T follicular helper cell (primary cell): ENCODE results near the gene CAMKK2.
"Not testable (repeated sequence)": the region's sequence is repeated elsewhere in the genome, so short reads cannot be mapped to it uniquely, and the experiment has no call there.

Source experiments
- DNase-seq: peaks from one replicate; pipeline ENCODE4 v3.0.0-alpha.2; 2020; ENCODE audit warnings: low read depth

The CAMKK2 gene

DNA sequence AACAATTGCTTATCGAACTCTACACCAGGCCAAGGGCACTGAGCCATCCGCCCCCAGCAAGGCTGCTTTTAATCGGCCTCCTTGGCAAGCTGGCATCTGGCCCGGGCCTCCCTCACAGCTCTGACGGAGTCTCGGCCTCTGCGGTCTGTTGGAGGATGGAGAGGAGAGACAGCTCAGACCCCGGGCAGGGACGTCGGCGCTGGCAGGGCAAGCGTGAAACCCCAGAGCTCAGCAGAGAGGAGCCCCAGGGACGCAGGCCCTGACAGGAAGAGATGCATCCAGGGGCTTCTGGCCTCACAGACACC, 17.5 kb downstream of the CAMKK2 start:
- DNase-seq = no peak

DNA sequence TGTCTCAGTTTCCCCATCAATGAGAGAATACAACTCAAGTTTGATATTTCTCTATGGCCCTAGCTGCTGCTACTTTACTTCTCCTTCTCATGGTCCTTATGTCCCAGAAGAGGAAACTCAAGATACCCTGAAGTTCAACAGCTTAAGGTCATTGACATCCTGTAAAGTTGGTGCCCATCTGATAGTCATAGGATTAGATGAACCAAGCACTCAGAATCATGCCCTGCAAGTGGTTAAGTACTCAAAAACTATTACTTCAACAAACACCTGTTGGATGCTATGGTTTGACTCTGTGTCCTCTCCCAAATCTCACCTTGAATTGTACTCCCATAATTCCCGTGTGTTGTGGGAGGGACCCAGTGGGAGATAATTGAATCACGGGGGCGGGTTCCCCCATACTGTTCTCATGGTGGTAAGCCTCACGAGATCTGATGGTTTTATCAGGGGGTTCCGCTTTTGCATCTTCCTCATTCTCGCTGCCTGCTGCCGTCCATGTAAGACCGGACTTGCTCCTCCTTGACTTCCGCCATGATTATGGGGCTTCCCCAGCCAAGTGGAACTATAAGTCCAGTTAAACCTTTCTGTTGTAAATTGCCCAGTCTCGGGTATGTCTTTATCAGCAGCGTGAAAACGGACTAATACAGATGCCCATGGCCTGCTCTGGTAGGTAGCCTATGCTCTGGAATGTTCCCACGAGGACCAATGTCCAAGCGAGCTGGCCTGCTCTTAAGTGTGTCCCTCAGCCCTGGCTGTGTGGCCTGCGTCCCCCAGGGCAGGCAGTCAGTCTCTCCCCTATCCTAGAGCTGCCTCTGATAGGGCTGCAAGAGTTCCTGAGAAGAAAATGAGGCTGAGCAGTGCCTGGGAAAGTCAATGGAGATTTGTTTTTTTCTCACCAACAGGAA, 18.1 kb downstream of the CAMKK2 start:
- no peak for DNase-seq

DNA sequence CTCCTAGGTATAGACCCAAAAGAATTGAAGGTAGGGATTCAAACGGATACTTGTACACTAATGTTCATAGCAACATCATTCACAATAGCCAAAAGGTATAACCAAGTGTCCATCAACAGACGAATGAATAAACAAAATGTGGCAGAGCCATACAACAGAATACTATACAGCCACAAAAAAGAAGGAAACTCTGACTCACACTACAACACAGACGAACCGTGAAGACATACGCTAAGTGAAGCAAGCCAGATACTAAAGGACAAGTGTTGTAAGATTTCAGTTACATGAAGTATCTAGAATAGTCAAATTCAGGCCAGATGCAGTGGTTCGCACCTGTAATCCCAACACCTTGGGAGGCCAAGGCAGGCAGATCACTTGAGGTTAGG, 19.1 kb downstream of the CAMKK2 start:
- DNase-seq = no peak

DNA sequence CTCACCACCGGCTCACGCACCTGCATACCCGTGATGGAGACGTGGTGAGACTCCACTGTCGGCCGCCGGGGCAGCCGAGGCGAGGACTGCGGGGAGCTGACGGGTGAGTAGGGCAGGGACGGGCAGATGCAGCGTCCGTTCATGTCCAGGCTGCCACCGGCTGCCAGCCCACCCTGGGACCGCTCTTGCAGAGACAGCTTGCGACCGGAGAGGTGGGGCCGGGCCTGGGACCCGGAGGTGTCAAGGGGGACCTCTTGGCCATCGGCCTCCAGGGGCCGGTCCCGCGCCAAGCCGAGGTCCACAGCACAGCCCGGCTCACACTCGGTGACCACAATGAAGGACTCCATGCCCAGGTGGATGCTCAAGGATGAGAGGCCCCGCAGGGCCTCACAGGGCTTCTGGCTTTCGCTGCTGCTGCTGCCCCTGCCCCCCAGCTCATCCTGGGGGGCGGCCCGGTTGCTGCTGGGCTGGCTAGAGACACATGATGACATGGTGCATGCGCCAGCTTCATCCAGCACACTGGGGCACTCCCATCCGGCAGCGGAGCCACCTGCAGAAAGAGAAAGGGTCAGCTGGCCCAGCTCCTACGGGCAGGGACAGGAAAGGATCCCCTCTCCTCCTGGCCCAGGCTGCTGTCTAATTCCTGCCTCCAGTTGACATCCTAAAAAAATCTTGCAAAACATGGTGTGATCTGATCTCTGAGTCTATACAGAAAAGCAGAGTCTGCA, 22.3 kb downstream of the CAMKK2 start:
- no peak for DNase-seq

DNA sequence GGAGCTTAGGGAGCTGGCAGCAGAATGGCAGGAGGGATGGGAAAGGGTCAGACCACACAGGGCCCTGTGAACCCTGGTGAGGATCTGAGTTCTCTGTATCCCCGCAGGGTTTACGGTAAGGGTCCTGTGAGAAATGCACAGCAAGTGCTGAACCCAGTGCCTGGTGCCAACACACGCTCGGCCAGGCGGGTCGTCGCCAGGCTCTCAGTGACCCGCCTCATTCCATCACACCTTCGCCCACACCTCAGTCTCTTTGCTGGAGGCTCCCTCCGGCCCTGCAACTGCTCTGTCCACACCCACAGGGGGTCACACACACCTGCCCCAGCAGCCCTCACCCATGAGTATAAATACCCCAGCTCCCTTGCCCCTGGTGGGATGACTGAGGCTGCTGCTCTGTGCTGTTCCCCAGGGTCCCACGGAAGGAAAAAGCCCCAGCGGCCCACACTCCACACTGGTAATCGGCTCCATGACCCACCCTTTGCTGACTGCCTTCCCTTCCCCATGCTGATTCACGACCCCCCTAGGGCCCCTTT, 23.1 kb downstream of the CAMKK2 start:
- no peak for DNase-seq

DNA sequence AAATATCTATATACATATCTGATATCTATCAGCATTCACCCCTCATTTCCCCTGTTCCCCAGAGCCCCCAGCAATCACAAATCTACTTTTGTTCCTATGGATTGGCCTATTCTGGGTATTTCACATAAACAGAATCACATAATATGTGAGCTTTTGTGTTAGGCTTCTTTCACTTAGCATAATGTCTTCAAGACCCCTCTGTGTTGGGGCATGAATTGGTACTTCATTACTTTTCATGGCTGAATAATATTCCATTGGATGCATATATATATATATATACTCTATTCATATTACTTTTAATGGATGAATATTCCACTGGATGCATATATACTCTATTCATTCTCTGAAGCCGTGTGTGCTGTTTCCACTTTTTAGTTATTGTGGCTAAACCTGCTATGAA, 28.7 kb downstream of the CAMKK2 start:
- DNase-seq = no peak

DNA sequence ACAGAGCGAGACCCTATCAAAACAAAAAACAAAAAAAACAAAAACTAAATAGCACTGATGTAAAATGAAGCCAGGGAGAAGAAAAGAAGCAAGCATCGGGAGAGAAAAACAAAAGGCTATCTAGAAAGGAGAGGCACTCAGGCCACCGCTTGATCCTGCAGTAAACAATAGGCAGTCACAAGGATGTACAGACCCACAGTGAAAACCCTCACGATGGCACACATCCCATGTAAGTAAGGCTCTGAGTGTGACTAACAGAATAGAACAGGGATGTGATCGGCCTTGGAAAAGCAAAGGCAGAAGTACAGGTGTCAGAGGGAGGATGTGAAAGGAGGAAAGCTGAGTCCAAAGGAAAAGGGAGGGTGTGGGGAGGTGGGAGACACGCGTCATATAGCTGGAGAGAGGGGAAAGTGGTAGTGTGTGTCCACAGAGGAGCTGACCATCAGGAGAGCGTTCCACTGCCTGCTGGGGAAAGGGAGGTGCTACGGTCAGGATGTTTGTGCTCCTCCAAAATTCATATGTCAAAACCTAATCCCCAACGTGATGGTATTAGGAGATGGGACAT, 31.5 kb downstream of the CAMKK2 start:
- no peak for DNase-seq

DNA sequence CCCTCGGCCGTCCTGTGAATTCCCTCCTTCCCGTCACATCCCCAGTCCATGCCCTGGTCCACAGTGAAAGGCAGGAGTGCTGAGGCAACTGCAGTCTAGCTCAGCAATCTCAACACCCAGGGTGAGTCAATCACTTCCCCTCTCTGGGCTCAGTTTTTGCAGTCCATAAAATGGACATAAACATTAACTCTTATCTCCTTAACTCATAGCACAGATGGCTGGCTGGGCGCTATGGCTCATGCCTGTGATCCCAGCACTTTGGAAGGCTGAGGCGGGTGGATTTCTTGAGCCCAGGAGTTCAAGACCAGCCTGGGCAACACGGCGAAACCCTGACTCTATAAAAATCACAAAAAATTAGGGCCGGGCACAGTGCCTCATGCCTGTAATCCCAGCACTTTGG, 32.4 kb downstream of the CAMKK2 start:
- DNase-seq = no peak

DNA sequence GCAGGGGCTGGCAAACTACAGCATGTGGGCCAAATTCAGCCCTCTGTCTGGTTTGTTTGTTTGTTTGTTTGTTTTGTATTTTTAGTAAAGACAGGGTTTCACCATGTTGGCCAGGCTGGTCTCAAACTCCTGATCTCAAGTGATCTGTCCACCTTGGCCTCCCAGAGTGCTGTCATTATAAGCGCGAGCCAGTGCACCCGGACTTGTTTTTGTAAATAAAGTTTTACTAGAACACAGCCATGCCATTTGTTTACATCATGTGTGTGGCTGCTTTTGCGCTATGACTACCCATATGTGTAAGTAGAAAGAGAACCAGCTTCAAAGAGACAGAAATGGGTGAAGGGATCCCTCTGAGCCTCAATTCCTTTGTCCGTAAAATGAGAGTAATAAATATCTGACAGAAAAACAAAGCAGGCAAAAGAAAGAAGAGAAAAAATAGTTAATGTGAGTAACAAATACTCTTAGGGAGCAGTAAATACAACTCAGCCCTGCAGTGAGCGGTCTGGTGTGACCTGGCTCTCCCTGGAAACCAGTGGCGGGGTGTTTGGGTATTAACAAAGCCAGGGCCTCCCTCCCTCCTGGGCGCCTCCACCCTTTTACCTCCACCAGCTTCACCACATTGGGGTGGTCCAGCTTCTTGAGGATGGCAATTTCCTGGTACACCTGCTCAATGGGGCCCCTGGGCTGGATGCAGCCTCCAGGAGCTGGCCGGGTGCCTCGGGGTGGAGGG, 33.1 kb downstream of the CAMKK2 start:
- DNase-seq = no peak

DNA sequence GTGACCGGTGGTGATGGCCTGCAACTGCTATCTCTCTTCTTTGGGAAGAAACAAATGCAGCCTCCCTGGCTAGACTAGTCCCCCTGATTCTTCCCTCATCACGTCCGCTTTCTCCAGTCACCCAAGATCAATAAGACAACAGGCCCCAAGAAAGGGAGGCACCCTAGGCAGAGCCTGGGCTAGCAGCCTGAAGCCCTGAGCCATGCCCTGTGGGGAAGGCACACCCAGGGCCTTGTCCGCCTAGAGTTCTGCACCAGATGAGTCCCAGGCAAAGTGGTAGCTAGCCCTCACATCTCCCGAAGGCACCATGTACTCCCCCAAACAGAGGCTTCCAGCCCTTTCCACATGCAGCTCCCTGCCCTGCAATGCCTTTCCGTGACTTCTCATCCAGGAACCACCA, 35.1 kb downstream of the CAMKK2 start:
- no peak for DNase-seq

DNA sequence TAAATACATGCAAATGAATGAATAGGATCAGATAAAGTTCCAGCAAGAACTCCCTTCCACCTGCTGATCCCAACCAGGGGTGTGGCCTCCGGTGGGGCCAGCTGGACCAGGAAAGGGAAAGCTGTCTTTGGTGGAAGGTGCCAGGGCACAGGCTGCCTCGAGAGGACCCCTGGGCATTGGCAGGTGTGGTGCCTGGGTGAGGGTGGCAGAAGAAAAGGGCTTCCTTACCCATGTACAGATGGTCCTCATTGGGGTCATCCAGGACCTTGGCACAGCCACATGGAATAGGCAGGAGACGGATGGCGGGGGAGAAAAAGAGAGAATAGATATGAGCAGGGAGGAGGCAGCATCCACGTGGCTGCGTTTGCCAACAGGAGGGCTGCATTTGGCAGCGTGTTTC, 36.4 kb downstream of the CAMKK2 start:
- DNase-seq = no peak

DNA sequence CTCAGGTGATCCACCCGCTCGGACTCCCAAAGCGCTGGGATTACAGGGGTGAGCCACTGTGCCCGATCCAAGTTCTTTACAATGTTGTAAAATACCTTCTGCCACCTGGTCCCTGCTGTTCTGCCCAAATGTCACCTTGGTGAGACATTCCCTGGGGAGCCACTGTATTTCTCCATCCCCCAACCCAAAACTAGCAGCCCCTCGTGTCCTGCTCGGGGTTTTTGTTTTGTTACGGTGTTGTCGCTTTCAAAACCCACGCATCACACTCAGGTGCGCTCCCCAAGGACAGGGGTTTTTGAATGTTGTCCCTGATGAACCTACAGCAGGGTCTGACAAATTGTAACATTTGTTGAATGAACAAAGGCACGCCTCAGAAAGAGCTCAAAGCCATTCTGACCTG, 37.4 kb downstream of the CAMKK2 start:
- no peak for DNase-seq

DNA sequence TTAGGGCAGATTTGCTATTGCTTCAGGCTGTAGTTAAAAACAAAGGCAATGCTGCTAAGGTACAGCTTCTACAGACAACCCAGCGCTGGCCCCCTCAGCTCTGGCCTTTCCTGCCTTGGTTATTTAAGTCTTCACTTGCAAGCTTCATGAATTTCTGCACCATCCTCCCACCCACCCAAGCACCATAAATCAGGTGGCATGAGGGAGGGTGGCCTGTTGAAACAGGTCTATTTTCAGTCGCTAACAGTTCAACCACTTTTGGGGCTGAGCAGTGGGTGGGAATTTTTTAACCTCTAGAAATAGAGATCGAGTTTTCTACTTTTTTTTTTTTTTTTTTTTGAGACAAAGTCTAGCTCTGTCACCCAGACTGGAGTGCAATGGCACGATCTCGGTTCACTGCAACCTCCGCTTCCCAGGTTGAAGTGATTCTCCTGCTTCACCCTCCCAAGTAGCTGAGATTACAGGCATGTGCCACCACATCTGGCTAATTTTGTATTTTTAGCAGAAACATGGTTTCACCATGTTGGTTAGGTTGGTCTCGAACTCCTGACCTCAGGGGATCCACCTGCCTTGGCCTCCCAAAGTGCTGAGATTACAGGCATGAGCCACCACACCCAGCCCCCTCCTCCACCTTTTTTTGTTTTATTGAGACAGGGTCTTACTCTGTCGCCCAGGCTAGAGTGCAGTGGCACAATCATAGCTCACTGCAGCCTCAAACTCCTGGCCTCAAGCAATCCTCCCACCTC, 38.6 kb downstream of the CAMKK2 start:
- not testable (repeated sequence) for DNase-seq

DNA sequence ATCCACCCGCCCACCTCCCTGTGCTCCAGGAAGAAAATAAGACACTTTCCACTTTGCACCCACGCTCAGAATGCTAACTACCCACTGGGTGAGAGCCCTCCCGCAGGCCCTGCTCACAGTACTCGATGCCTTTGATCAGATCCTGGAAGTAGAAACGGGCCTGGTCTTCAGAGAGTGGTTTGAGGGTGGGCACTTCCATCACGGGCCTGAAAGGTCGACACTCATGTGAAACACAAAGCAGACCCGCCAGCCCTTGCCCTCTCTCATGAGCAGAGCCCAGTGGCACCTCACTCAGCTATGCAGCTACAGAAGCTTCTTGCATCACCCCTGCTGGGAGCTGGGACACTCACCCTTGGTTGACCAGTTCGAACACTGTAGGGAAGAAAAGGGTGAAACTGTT, 41.1 kb downstream of the CAMKK2 start:
- DNase-seq = no peak

DNA sequence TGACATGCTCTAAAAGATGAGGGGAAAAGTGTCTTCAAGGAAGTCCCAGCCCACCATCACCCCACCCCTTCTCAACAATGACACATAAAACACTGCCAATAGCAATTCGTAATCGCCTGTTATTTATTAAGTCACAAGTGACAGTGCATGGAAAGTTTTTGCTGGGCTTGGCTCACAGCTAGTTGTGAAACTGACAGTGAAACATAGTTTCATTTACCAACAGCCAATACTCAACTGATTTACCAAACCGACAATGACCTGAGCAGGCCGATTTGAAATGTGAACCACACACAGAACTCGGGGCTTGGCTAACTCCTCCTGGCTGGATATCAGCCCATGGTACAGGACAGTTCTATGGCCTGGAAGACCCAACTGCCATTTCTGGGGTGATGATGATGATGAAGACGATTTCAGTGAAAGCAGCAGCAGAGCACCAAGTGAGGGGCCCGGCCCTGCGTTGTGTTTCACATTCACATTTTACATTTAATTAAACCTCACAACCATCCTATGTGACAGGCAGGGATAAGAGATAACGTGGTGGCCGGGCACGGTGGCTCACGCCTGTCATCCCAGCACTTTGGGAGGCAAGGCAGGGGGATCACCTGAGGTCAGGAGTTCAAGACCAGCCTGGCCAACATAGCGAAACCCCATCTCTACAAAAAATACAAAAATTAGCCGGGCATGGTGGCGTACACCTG, 42.7 kb downstream of the CAMKK2 start:
- DNase-seq = no peak

DNA sequence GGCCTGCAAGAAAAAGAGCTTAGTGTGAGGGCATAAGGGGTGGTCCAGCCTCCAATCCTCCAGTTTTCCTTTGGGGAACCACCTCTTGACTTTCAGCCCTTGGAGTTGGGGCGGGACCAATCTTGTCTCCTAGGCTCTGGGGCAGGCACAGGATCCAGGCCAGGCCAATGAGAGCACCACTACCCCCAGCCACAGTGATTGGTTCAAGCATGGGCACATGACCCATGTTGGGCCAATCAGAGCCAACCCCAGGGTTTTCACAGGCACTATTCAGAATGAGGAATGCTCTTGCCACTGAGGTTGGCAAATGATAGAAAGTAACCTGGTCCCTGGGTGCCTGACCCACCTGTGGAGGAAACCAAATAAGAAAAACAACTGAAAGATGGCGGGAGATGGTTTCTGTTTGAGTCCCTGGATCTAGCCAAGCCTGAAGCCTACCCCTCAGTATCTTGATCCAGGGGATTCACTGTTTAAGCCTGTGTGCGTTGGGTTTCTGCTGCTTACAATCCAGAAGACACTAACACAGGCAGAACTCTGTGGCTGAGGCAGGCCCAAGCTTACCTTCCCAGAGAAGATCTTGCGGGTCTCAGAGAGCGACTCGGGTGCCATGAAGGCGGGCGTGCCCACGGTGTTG, 43.7 kb downstream of the CAMKK2 start:
- DNase-seq = no peak

DNA sequence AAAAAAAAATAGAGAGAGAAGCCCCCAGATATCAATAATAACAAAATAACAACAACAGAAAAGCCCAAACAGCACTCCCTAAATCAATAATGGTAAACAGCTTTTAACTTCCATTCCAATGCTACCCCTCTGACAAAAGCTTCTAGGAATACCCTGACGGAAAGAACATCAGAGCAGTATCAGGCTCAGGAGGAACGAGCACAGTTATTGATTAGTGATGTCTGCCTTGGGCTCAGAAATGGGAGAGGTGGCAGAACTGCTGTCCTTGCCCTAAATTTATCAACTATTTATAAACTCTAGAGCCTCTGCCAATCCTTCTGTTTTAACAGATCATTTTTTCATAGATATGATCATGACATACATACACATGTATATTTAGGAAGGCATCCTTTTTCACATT, 44.7 kb downstream of the CAMKK2 start:
- no peak for DNase-seq

DNA sequence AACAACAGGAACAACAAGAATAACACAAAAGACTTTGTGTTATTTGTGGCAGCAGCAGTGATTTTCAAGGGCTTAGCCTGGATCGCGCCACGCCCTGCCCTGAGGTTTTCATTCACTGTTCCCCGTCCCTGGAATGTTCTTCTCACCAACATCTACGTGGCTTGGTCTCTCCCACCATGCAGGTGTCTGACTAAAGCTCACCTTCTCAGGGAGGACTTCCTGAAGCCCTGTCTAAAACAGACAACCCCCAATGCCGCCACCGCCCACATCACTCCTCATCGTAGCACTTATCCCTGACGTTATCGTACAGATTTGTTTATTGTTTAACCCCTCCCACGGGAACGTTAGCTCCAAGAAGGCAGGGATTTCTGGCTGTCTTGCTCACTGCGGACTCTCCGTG, 46.1 kb downstream of the CAMKK2 start:
- DNase-seq = no peak

DNA sequence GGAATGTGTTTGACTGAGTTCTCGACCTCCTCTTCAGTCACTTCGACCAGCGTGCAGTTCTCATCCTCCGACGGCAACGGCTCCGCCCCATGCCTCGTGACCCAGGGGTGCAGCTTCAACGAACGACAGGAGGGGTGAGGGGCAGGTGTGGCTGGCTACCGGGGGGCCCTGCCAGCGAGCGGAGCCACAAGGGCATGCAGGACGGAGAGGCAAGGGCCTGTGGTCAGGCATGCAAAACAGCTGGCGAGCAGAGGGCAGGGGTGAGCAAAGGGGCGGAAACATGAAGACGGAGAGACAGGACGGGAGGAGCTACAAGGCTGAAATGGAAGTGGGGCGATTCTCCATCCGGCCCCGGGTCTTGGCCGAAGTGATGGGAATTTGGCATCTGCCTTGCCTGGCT, 47.9 kb downstream of the CAMKK2 start:
- no peak for DNase-seq

DNA sequence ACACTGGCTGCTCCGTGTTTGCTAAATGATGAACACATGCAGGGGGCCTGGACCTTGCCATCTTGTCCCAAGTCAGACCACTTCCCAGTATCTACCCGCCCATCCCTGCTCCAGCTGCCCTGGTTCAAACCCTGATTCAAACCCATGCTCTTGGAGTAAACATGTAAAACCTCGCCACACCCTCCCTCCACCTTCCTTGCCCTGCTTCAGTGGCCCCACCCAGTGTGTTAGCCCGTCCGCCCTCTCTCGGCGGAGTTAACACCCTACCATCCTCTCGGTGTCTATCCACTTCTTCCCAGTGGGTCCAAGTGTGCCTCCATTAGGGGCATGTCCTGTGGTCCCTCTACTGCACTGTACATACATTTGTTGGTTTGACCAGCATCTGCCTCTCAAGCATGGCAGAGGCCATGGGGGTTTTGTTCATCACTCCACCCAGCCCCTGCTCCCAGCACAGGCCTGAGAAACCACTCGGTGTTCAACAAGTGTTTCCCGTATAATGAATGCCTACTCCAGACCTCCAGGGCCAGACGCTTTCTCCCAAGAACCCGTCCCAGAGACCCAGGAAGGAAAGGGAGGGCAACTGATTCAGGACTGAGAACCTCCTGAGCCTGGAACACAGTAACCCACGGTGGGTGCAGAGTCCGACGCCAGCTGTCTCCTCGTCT, 49.5 kb downstream of the CAMKK2 start:
- no peak for DNase-seq
